GF-D8 (cell line): ENCODE measurements around the gene ARID2.

ENCODE experiments used
- DNase-seq: peaks from one replicate; lab custom pipeline; 2025; lab: John Stamatoyannopoulos, UW

The ARID2 gene

GRCh38 chr12:45729233-45730083 is at the start of gene ARID2:
Gene ARID2, plus strand, starts transcription at chr12:45729706. Its CDS starts 131 bp downstream, at chr12:45729837.
- peak; percentile 24 for DNase-seq

GRCh38 chr12:45680362-45680761 is 49.1 kb upstream of the ARID2 start:
- DNase-seq = no peak

GRCh38 chr12:45681465-45681864 is 48.0 kb upstream of the ARID2 start:
- no peak for DNase-seq

DNA sequence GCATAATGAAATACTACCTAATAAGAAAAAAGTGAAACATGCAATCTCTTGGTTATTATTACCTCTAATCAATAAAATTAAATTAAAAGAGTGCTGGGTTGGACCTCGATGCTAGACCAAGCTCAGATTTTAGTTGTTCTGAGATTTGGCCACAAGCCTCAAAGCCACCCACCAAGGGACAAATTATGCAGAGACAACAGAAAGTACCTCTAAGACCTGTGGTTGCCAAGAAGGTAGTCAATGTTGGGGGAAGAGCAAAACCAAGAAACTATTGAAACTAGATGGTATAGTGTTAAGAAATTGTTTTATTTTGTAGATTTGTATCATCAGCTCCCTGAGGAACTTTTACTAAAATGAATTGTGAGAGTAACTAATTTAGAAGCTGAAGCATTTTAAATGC is 43.8 kb upstream of the ARID2 start:
- no peak for DNase-seq

DNA sequence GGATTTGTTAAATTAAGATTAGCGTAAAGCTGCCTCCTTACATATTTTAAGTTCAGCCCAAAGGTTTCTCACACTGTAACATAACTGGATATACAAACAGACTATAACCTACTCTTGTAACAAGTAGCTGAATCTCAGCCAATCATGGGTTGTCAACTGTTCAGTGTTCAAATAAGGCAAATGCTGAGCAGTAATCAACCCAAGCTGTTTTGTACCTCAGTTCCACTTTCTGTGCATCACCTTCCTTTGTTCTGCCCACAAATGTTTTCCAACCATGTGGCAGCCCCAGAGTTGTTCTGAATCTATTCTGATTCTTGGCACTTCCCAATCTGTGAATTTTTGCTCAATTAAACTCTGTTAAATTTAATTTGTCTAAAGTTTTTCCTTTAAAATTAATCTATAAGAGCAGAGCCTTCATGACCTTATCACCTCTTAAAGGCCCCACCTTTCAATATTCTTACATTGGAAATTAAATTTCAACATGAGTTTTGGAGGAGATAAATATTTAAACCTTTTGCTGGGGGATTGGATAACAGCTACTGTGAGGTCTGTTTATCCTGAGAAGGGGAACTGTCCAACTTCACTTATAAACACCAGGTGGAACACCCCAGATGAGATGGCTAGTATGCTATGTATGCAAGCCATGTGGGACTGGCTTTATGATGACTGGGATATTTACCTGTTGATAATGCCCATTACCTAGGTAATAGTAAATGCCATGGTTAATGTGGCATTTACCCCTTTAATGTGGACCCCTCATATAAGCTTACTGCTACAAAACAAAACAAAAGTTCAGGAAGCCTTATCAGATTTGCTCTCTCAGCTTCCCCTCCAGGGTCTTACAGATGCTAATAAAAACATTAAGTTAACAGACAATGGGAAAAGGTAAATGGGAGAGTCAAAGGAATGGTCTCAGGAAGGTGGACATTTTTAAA is 42.2 kb upstream of the ARID2 start:
- no peak for DNase-seq

DNA sequence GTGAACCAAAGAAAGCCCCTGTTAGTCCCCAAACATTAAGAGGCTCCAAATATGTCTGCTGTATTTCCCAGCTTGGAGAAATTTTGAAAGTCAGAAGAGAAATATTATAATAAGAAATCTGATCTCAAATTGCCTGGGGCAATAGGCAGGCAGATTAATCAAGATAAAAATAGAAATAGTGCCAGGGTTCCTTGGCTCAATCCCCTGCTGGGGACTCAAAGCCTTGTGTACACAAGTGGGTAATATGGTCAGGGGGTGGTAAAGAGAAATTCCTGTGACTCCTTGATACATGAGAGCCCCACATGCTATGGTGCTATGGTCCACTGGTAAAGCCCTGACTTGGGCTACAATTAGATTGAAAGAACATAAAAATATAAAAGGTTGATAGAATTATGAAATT is 41.3 kb upstream of the ARID2 start:
- DNase-seq = no peak

- no peak for DNase-seq
Measured at GRCh38 chr12:45695035-45695434, 34.5 kb upstream of the ARID2 start.

GRCh38 chr12:45695606-45696005 is 33.9 kb upstream of the ARID2 start:
- DNase-seq = no peak

- no peak for DNase-seq
Measured at GRCh38 chr12:45696049-45696448, 33.5 kb upstream of the ARID2 start.

GRCh38 chr12:45697371-45697770 is 32.1 kb upstream of the ARID2 start:
- no peak for DNase-seq

DNA sequence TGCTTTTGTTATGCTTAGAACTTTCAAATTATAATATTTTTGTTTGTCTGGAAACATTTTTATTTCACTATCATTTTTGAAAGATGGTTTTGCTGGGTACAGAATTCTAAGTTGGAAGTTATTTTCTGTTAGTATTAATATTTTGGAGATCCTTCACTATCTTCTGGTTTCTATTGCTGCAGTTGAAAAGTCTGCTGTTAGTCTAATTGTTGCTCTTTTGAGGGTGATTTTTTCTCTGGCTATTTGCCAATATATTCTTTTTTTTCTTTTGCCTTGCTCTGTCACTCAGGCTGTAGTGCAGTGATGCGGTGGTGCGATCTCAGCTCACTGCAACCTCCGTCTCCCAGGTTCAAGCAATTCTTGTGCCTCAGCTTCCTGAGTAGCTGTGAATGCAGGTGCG is 28.2 kb upstream of the ARID2 start:
- DNase-seq = no peak

DNA sequence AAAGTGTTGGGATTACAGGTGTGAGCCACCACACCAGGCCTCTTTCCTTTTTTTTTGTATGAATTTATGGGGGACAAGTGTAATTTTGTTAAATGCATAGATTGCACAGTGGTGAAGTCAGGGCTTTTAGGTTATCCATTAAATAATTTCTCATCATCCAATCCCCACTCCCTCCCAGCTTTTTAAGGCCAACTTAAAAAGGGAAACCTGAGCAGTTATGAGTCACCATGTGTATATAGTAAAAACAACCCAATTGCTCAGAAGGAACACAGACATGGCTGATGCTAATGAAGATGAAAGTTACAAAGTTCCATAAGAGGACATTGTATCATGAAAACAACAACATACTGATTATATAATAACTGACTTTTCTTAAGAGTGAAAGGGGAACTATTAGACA is 25.6 kb upstream of the ARID2 start:
- DNase-seq = no peak

GRCh38 chr12:45704968-45705367 is 24.5 kb upstream of the ARID2 start:
- no peak for DNase-seq

- DNase-seq = no peak
Measured at GRCh38 chr12:45705404-45705803, 24.1 kb upstream of the ARID2 start.

GRCh38 chr12:45707241-45707857 is 22.2 kb upstream of the ARID2 start:
- DNase-seq = no peak

- DNase-seq = no peak
Measured at GRCh38 chr12:45708363-45708762, 21.1 kb upstream of the ARID2 start.

- no peak for DNase-seq
Measured at GRCh38 chr12:45708901-45709300, 20.6 kb upstream of the ARID2 start.

GRCh38 chr12:45712319-45712718 is 17.2 kb upstream of the ARID2 start:
- DNase-seq = no peak

GRCh38 chr12:45713078-45713477 is 16.4 kb upstream of the ARID2 start:
- no peak for DNase-seq

- DNase-seq = no peak
Measured at GRCh38 chr12:45718306-45718705, 11.2 kb upstream of the ARID2 start.

GRCh38 chr12:45720069-45720468 is 9.4 kb upstream of the ARID2 start:
- DNase-seq = no peak

- no peak for DNase-seq
Measured at GRCh38 chr12:45721369-45721768, 8.1 kb upstream of the ARID2 start.

- no peak for DNase-seq
Measured at GRCh38 chr12:45721954-45722353, 7.6 kb upstream of the ARID2 start.
